Activated CD4-positive, CD25-positive, alpha-beta regulatory T cell treated with anti-CD3 and anti-CD28 coated beads, Interleukin-2, amount 50 U/mL, for 16 hours (primary cell): Measurements from ENCODE around the gene ZNF407.

Experiments
- DNase-seq: peaks from one replicate; pipeline ENCODE4 v3.0.0-alpha.2; 2020; ENCODE audit warnings: low read depth, low spot score

ZNF407 gene

GRCh38 chr18:75048776-75049454, 451.2 kb downstream of the ZNF407 start:
- DNase-seq, result no peak

- no peak for DNase-seq
Observed at GRCh38 chr18:75049455-75049789, 451.8 kb downstream of the ZNF407 start.

GRCh38 chr18:75051757-75052156, 454.1 kb downstream of the ZNF407 start:
- DNase-seq, result no peak

GRCh38 chr18:75052475-75052874, 454.8 kb downstream of the ZNF407 start:
- no peak for DNase-seq

- DNase-seq, result no peak
Observed at GRCh38 chr18:75053028-75053629, 455.5 kb downstream of the ZNF407 start.

- DNase-seq, result no peak
Observed at GRCh38 chr18:75054046-75054445, 456.4 kb downstream of the ZNF407 start.

- DNase-seq, result no peak
Observed at GRCh38 chr18:75054611-75055010, 456.9 kb downstream of the ZNF407 start.

GRCh38 chr18:75057169-75057960, 459.7 kb downstream of the ZNF407 start:
- no peak for DNase-seq

GRCh38 chr18:75060185-75060584, 462.5 kb downstream of the ZNF407 start:
- DNase-seq, result no peak

GRCh38 chr18:75062297-75062886, 464.7 kb downstream of the ZNF407 start:
- no peak for DNase-seq

GRCh38 chr18:75063196-75063595, 465.5 kb downstream of the ZNF407 start:
- DNase-seq, result no peak

- DNase-seq, result no peak
Observed at GRCh38 chr18:75063615-75064512, 466.2 kb downstream of the ZNF407 start.

- DNase-seq, result no peak
Observed at GRCh38 chr18:75064513-75064905, 466.8 kb downstream of the ZNF407 start.

GRCh38 chr18:75065251-75066000, 467.8 kb downstream of the ZNF407 start:
- DNase-seq, result no peak

GRCh38 chr18:75066021-75066880, 468.6 kb downstream of the ZNF407 start:
- DNase-seq, result no peak

- no peak for DNase-seq
Observed at GRCh38 chr18:75066936-75067335, 469.3 kb downstream of the ZNF407 start.

- DNase-seq, result no peak
Observed at GRCh38 chr18:75067996-75068645, 470.5 kb downstream of the ZNF407 start.

GRCh38 chr18:75068682-75069435, 471.2 kb downstream of the ZNF407 start:
- DNase-seq, result no peak

GRCh38 chr18:75070235-75070624, 472.6 kb downstream of the ZNF407 start:
- no peak for DNase-seq
